HG02938 (cell line): ENCODE measurements around the gene SAMD4A.

ENCODE experiments used
- ATAC-seq: cut with Tn5 transposase; IDR thresholded peaks from one replicate; pipeline ENCODE4 v1.9.1; 2021; ENCODE audit warnings: mild to moderate bottlenecking, moderate library complexity; ENCODE audit not compliant: unreplicated experiment

SAMD4A gene

GRCh38 chr14:54815016-54815415, 248.1 kb downstream of the SAMD4A start:
- no peak for ATAC-seq

DNA sequence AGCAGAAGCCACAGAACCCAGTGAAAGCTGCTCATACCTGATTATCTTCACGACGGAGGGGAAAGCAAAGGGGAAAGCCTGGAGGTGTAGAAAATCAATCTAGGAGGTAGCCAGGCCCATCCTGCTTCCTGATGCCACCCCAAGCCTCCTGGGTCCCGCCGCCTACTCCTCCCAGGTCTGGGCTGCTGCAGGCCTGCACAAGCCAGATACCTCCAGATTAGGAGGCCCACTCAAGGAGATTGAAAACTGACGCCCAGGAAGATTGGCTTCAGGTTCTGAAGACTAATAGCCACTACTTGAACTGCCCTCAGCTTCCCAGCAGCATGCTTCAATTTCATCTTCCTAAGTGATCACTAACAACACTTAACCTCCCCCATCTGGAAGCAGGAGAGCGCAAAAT, 248.6 kb downstream of the SAMD4A start:
- ATAC-seq: no peak

- ATAC-seq: no peak
Observed at GRCh38 chr14:54816450-54816849, 249.5 kb downstream of the SAMD4A start.

DNA sequence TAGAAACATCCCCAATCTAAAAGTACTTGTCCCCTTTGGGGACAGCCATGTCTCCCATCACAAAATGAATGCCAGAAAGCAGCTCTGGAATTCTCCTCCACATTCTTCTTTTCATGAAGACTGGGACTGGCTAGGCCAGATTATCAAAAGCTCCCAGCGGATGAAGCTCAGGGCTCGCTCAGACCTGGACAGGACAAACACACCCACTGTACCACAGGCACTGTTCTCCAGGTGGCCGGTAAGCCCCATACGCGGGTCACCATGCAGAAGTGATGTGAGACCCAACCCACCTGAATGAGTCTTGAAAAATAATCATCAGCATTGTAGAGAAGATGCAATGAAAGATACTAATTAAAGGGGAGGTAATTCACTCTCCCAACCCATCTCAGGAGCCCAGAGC, 250.6 kb downstream of the SAMD4A start:
- ATAC-seq: no peak

- no peak for ATAC-seq
Observed at GRCh38 chr14:54818201-54819133, 251.5 kb downstream of the SAMD4A start.

GRCh38 chr14:54822685-54823084, 255.8 kb downstream of the SAMD4A start:
- ATAC-seq: no peak

- ATAC-seq: no peak
Observed at GRCh38 chr14:54823757-54824549, 257.0 kb downstream of the SAMD4A start.

GRCh38 chr14:54828037-54828436, 261.1 kb downstream of the SAMD4A start:
- no peak for ATAC-seq

DNA sequence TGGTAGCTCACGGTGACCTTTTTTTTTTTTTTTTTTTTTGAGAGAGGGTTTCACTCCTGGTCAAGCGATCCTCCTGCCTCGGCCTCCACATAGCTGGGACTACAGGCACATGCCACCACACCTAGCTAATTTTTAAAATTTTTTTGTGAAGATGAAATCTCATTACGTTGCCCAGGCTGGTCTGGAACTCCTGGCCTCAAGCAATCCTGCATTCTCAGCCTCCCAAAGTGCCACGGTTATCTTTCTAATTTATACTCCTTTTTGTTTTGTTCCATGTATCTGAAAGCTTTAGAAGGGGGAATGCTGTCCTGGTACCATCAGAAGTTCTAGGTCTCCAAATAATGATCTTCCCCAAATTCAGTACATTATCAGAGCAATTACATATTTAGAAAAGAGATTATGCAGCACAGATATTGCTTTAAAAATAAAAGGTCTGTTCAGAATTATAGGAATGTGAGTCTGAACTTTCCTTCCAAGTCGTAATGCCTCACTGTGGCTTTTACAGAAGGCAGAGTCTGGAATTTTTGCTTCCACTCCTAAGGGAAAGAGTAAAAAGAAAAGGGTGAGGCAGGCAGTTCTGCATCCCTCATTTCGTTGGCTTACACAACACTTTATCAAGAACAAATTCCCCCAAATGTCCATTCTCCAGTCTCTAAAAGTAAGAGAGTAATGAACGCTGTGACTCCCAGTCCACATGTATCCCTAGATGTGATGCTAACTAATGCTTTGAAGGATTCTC, 262.7 kb downstream of the SAMD4A start:
- ATAC-seq: no peak

- ATAC-seq: no peak
Observed at GRCh38 chr14:54830650-54831049, 263.7 kb downstream of the SAMD4A start.

GRCh38 chr14:54834081-54834480, 267.2 kb downstream of the SAMD4A start:
- ATAC-seq: no peak

DNA sequence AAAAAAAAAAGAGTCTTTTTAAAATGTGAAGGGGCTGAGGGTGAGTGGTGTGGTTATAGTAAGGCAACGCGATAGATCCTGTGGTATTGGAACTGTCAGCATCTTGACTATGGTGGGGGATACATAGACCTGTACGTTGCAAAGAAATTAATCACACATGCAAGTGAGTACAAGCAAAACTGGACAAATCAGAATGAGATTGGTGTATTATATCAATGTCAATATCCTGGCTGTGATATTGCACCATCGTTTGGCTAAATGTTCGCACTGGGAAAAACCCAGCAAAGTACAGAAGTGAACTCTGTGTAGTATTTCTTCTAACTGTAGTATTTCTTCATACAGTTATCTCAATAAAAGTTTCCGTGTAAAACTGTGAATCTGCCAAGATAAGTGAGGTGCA, 267.8 kb downstream of the SAMD4A start:
- ATAC-seq: no peak

DNA sequence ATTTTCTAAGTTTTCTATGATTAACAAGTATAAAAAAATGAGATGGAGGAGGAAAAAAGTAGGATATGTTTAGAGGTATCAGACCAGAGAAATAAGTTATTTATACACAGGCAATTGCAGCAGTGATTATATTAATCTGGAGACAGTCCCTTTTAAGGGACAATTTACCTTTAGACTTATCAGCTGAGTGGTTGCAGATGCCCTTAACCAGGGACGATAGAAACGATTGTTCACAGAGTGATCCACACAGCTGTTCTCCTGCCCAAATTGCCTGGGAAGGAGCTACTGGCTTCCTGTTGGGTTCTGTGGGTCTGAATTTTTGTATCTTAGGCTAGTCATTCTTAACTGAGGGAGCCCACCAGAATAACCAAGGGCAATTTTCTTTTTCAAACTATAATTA, 269.3 kb downstream of the SAMD4A start:
- ATAC-seq: no peak

GRCh38 chr14:54837508-54838149, 270.7 kb downstream of the SAMD4A start:
- no peak for ATAC-seq

GRCh38 chr14:54838931-54839512, 272.1 kb downstream of the SAMD4A start:
- no peak for ATAC-seq

DNA sequence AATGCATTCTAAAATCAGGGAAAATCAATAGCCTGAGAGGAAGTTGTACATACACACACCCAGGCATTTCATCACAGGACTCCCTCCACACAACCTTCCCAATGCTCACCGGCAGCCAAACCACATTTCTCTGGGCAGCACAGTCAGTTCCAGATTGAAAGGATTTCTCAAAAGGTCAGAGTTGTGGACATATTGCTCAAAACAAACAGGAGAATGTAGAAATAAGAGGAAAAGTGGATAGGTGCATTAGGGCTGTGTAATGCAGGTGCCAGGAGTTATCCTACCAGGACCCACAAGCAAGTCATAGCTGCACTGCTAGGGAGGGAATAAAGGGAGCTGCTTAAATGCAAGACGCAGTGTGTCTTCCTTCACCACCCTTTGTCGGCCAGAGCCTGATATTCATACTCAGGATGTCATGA, 272.8 kb downstream of the SAMD4A start:
- ATAC-seq: no peak

- no peak for ATAC-seq
Observed at GRCh38 chr14:54840336-54840735, 273.4 kb downstream of the SAMD4A start.

DNA sequence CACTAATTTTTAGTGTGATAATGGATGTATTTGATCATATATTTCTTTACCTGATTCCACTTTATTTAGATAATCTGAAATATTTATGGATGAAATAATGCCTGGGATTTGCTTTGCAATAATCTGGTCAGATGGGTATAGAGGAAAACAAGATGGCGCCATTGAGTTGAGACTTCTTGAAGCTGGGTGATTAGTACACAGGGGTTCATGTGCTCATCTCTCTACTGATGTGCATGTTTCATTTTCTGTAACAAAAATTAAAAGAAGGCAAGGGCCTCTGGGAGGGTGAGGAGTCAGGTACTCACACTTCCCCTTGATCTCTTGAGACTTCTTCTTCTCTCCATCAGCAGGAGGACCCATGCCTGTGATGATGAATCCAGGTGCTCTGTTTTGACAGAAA, 273.9 kb downstream of the SAMD4A start:
- ATAC-seq: no peak
